Measurements from ENCODE around the gene AATF.

AATF gene

DNA sequence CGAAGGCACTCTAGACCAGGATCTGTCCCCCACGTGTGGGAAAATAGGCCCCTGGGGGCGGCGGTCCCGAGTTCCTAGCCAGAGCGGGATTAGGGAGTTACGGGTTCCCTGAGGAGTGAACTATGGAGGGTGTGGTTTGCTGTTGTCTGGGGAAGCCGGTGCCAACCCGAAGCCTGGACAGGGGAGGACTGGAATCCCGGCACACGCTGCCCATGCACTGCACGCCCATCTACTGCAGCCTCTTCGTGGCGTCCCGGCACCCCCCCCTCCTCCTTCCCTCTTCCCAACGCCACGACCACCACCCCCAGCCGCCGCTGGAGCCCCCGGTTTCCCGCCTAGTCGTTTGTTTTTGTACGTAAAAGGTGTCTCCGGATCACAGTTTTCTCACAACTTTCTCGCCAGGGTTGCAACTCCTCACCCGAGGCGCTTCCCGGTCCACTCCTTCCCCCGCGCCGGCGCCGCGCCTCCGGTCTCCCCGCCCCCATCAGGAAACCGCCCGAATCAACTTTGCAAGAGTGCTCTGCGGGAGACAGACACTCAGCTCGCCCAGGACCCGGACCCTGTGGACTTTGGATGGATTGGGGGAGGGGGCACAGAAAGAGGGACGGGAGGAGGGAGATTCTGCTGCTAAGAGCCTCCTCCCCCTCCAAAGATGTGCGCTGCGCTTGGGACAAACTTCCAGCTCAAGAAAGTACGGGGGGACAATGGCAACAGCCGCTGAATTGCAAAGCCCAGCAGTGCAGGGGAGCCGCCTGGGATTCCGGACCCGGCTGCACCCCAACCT lies 12.9 kb upstream of the AATF start:
- Histone ChIP-seq H3K27ac (replicated peaks) (no peak overlapping the region), H3K4me3 (replicated peaks; ENCODE audit: insufficient read depth, low read length) (no peak overlapping the region), H3K27me3 (ENCODE audit: insufficient read depth, poor library complexity, severe bottlenecking) (peaks cover 91% of the 10 kb centered on the region)
- no peak for DNase-seq (ENCODE audit: low read depth in 1 of 2, low spot score in 1 of 2)
- no peak for TF ChIP-seq REST (IDR thresholded peaks at IDR 0.05; ENCODE audit: insufficient replicate concordance, low read depth)
- TF ChIP-seq SPI1 (IDR thresholded peaks at IDR 0.05; ENCODE audit: borderline replicate concordance, low read depth), result no peak
- TF ChIP-seq GABPA (IDR thresholded peaks at IDR 0.05; ENCODE audit: low read depth), result no peak
- TF ChIP-seq POLR2AphosphoS5 (IDR thresholded peaks at IDR 0.05; ENCODE audit: low read depth), result no peak

- TF ChIP-seq GABPA (IDR thresholded peaks at IDR 0.05; ENCODE audit: low read depth) (no peak), CTCF (IDR thresholded peaks at IDR 0.05; ENCODE audit: insufficient read depth, low read length) (no peak), POLR2AphosphoS5 (IDR thresholded peaks at IDR 0.05; ENCODE audit: low read depth) (no peak), SPI1 (IDR thresholded peaks at IDR 0.05; ENCODE audit: borderline replicate concordance, low read depth) (no peak), REST (IDR thresholded peaks at IDR 0.05; ENCODE audit: insufficient replicate concordance, low read depth) (no peak)
- Histone ChIP-seq H3K27ac (replicated peaks) (no peak overlapping the region), H3K4me3 (replicated peaks; ENCODE audit: insufficient read depth, low read length) (no peak overlapping the region), H3K27me3 (ENCODE audit: insufficient read depth, poor library complexity, severe bottlenecking) (peaks cover 91% of the 10 kb centered on the region)
- DNase-seq (ENCODE audit: low read depth in 1 of 2, low spot score in 1 of 2), result no peak
Measured at GRCh38 chr17:36936455-36937000, 12.2 kb upstream of the AATF start.

GRCh38 chr17:36937001-36937958 lies 11.5 kb upstream of the AATF start, which contains the start of gene LHX1:
Gene LHX1 (plus strand): TSS chr17:36937475. CDS start chr17:36938198, 723 bp downstream.
- Histone ChIP-seq H3K4me3 (replicated peaks; ENCODE audit: insufficient read depth, low read length) (peak within 1 kb of the TSS; percentile 18), H3K27me3 (ENCODE audit: insufficient read depth, poor library complexity, severe bottlenecking) (peaks cover 91% of the 10 kb centered on the region), H3K27ac (replicated peaks) (no peak within 1 kb of the TSS)
- no peak for TF ChIP-seq GABPA (IDR thresholded peaks at IDR 0.05; ENCODE audit: low read depth)
- no peak for TF ChIP-seq REST (IDR thresholded peaks at IDR 0.05; ENCODE audit: insufficient replicate concordance, low read depth)
- TF ChIP-seq CTCF (IDR thresholded peaks at IDR 0.05; ENCODE audit: insufficient read depth, low read length), result no peak
- TF ChIP-seq SPI1 (IDR thresholded peaks at IDR 0.05; ENCODE audit: borderline replicate concordance, low read depth), result no peak
- DNase-seq (ENCODE audit: low read depth in 1 of 2, low spot score in 1 of 2), result no peak

All from HL-60 (cell line).